GM12874 (cell line): ENCODE data around the gene OGDH.

Source experiments
- CTCF ChIP-seq: IDR thresholded peaks from 2 replicates; pipeline ENCODE4 v1.5.1; 2011; ENCODE audit warnings: low read depth, mild to moderate bottlenecking, control low read depth, low read length, moderate library complexity; ENCODE audit not compliant: insufficient read depth

The OGDH gene

GRCh38 chr7:44565097-44565794 is 41.2 kb upstream of the OGDH start:
- peak; percentile 99 for TF ChIP-seq CTCF

DNA sequence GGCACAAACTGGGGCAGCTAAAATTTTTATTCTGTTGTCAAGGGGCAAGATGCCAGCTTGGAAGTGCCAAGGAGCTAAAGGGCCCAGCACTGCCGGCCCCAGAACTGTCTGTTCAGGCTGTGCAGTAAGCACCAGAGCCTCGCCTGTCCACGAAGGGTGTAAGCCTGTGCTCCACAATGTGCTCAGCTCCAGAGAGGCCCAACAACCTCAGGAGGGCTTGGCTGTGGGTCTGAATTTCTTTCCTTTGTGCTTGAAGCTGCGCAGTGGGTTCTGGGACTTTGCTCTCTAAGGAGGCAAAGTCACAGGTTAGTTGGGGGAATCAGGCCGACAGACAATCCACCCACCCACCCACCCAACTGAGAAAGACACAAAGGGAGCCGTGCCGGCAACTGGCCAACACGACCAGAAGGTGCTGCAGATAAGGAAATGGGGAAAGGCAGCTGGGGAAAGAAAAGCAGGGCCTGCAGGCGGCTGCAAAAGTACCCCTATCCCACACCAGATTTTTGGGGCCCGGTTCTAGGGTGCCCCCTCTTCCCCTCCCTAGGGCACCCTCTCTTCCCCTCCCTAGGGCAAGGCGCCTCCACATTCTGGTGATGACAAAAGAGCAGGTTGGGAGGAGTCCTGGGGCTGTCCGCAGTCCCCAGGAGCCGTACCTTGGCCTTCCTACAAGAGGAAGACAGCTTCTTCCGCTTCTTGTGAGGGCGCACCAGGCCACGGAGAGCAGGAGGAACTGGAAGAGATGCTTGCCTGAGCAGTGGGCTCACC is 40.5 kb upstream of the OGDH start:
- TF ChIP-seq CTCF: no peak

DNA sequence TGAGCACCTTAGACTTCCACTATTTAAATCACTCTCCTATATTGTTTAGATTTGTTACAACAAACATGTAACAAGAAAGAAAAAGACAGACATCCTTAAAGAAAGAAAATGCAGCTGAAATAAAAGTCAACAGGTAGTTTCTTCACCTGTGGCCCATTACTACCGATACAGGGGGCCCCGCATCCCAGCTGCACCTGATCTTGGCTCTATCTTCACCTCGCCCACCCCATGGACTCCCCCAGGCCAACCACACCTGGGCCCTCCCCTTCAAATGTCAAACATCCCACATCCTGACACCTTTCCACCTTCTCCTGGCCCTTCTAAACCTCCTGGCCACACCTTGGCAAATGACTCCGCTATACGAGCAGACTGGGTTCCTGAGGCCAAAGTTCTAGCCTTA is 39.7 kb upstream of the OGDH start:
- TF ChIP-seq CTCF: no peak

GRCh38 chr7:44567884-44568283 is 38.5 kb upstream of the OGDH start:
- TF ChIP-seq CTCF: no peak

- TF ChIP-seq CTCF: no peak
These were observed 37.5 kb upstream of the OGDH start for GRCh38 chr7:44568771-44569560.

GRCh38 chr7:44569959-44570358 is 36.5 kb upstream of the OGDH start:
- TF ChIP-seq CTCF: no peak

DNA sequence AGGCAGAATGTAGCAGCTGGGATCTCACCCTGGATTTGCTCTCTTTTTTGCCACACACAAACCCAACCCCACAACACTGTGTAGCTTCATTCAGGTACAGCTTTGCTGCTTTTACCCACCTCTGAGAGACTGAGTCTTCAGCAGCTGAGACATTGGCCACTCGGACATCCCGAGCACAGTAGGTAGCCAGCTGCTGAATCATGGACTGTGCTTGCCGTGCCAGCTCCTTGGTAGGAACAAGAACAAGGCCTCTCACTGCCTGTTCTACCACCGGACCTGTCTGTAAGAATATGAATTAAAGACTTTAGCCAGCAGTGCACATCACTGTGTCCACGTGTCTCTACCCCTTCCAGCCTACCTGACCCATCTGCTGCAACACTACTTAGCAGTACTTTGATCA is 33.7 kb upstream of the OGDH start:
- no peak for TF ChIP-seq CTCF
